ENCODE measurements around the gene POLR2H. TPM values are rescaled to one million over a fixed set of nuclear protein-coding genes. Genes with fewer than 3 reads are reported as not detected.

Gene POLR2H
- 75.3 and 82.0 TPM in 2 replicates for total RNA-seq (2013; cell fraction: nucleolus; rRNA removed)
- total RNA-seq (2014; rRNA removed) (101 and 110 TPM in 2 replicates), total RNA-seq (2014; rRNA removed; fragmentation: Illumina TruSeq; extraction: Trizol) (105 and 110 TPM in 2 replicates), total RNA-seq (2021) (74.2 and 81.1 TPM in 2 replicates), polyA plus RNA-seq (2011; rRNA removed) (295 and 342 TPM in 2 replicates), polyA plus RNA-seq (2014; fragmentation: Illumina TruSeq; extraction: Trizol) (112 and 141 TPM in 2 replicates), polyA plus RNA-seq (2014; fragmentation: Nextera tagmentation; extraction: Ambion mirVana) (100 to 1,000 TPM; 356 to 357 TPM), polyA plus RNA-seq (2014; rRNA removed) (134 and 136 TPM in 2 replicates), polyA plus RNA-seq (2016; fragmentation: Nextera tagmentation; extraction: Ambion mirVana) (100 to 1,000 TPM; 146 TPM), polyA minus RNA-seq (2011; rRNA and poly(A)+ RNA removed) (92.3 and 104 TPM in 2 replicates), Bru-seq, nascent RNA (percentile 76 among the genes with signal in this experiment), BruChase-seq, experiment 1, labeled RNA remaining after a 6-hour chase (percentile 83 among the genes with signal in this experiment), BruChase-seq, experiment 2, labeled RNA remaining after a 2-hour chase (percentile 81 among the genes with signal in this experiment)
- 51.1 TPM for polyA plus RNA-seq (2011; ENCODE audit: low read depth)
- polyA plus RNA-seq (2011; cell fraction: cytosol; rRNA removed): 190 and 323 TPM in 2 replicates
- polyA plus RNA-seq (2011; cell fraction: nucleus; rRNA removed): 183 and 205 TPM in 2 replicates
- 77.9 and 103 TPM in 2 replicates for polyA plus RNA-seq (2012)
- 37.6 and 38.4 TPM in 2 replicates for polyA minus RNA-seq (2011; cell fraction: cytosol; rRNA and poly(A)+ RNA removed)
- polyA minus RNA-seq (2011; cell fraction: nucleus; rRNA and poly(A)+ RNA removed): 34.7 and 52.0 TPM in 2 replicates
- long read RNA-seq, experiment 1, partial matches to known transcripts: 34 of 41 reads
- long read RNA-seq, experiment 1, other reads (novel, unspliced or antisense): 2 of 41 reads
- long read RNA-seq, experiment 2, transcript POLR2H-206 (5 exons, 791 nt): minor isoform, 5 of 292 reads
- long read RNA-seq, experiment 2, transcript POLR2H-202 (5 exons, 878 nt): major isoform, 40 of 292 reads
- long read RNA-seq, experiment 2, partial matches to known transcripts: 237 of 292 reads
- long read RNA-seq, experiment 2, other reads (novel, unspliced or antisense): 6 of 292 reads

DNA sequence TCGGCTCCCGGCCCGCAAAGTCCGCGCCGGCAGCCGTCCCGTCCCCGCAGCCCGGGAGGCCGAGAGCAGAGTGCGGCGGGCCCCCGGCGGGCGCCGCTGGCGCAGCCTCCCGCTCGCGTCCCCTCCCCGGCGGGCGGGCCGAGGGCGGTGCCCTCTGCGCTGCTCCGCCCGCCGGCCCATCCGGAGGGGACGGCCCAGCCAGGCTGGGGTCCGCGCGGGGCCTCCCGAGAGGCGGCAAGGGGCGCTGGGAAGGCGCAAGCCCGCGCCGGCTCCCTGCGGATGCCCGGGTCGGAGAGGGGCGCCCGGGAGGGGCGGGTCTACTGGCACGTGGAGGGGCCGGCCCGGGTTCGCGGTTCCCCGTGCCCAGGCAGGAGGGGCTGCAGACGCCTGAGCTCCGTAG lies at the start of gene POLR2H, which contains the start of gene CLCN2:
Gene POLR2H (plus strand): TSS at position 179 of the 400 bp plus-strand sequence. CDS start 1,783 bp downstream, outside the sequence.
Gene CLCN2 (minus strand): TSS at position 74 of the 400 bp plus-strand sequence. CDS start 126 bp downstream, outside the sequence.
- Histone ChIP-seq H3K4me3 (peak within 1 kb of the TSS; percentile 67), H4K20me1 (ENCODE audit: control insufficient read depth, insufficient read depth) (no peaks in the 10 kb centered on the region), H2AFZ (ENCODE audit: control insufficient read depth, low read depth, low read length) (peak within 1 kb of the TSS; percentile 75), H3K9me3 (replicated peaks; ENCODE audit: control insufficient read depth, insufficient read depth, low read length) (no peaks in the 10 kb centered on the region), H3K4me2 (ENCODE audit: control insufficient read depth, insufficient read depth) (peak within 1 kb of the TSS; percentile 93), H3K27me3 (replicated peaks in 1 of 2; ENCODE audit: control insufficient read depth in 2 of 2, insufficient read depth in 2 of 2, low read length in 1 of 2) (no peaks in the 10 kb centered on the region; a peak in 1 of 4 replicates), H3K79me2 (ENCODE audit: control insufficient read depth, insufficient read depth, low read length) (peaks cover 18% of the 10 kb centered on the region), H3K36me3 (ENCODE audit: control insufficient read depth in 2 of 2, insufficient read depth in 2 of 2, low read length in 1 of 2) (peaks cover 0 to 2% of the 10 kb centered on the region in 2 experiments; a peak in 1 of 4 replicates), H3K27ac (ENCODE audit: control insufficient read depth, insufficient read depth) (peak within 1 kb of the TSS; percentile 87), H3K4me1 (ENCODE audit: control insufficient read depth, insufficient read depth, low read length) (peaks cover 10% of the 10 kb centered on the region), H3K9ac (ENCODE audit: control insufficient read depth, insufficient read depth, low read length) (peak within 1 kb of the TSS; percentile 81)
- ChIA-PET CTCF (interaction anchor here (0.7 to 2.9 kb wide), 3 partner anchors 10 to 153 kb away, joined by 3 to 10 read pairs (median 4); no protein-coding TSS in a partner anchor), RAD21 (ENCODE audit: unreplicated experiment) (interaction anchor here (1.2 to 1.4 kb wide), 2 partner anchors 10 to 11 kb away, joined by 3 to 7 read pairs; no protein-coding TSS in a partner anchor), SMC1A (ENCODE audit: uncharacterized antibody, unreplicated experiment) (interaction anchor here (1.7 kb wide), 1 partner anchor 11 kb away, joined by 6 read pairs; no protein-coding TSS in a partner anchor), POLR2A (interaction anchor here (0.6 to 0.9 kb wide), 3 partner anchors 9 to 175 kb away, joined by 3 to 4 read pairs (median 4); no protein-coding TSS in a partner anchor)
- DNase-seq (ENCODE audit: low read depth, low spot score) (no peak), ATAC-seq (peak; percentile 65), FAIRE-seq (no peak)
- intact Hi-C loops (cut with micrococcal nuclease; ENCODE audit: unreplicated experiment) (loop anchor here (5.0 kb wide), 1 partner anchor 44 kb away; no protein-coding TSS in a partner anchor), in situ Hi-C loops (cut with MboI) (no loop called here)
- WGBS (ENCODE audit: insufficient coverage, insufficient replicate concordance, low lambda C conversion rate, missing lambda C conversion rate): 0% methylated on average over 2 of the region's 56 CpGs
- no TSS peak for BruUV-seq (replicated peaks)
- TF ChIP-seq CBX5 (IDR thresholded peaks at IDR 0.05; ENCODE audit: low read depth) (no peak), TCF12 (IDR thresholded peaks at IDR 0.05; ENCODE audit: low read depth, low read length) (no peak), FOXM1 (IDR thresholded peaks at IDR 0.05; ENCODE audit: low read depth, low read length) (no peak), EZH2 (IDR thresholded peaks at IDR 0.05; ENCODE audit: borderline replicate concordance, control insufficient read depth, low read depth, low read length) (no peak), SMAD5 (IDR thresholded peaks at IDR 0.05; ENCODE audit: low read depth) (no peak), TCF7 (IDR thresholded peaks at IDR 0.05; ENCODE audit: borderline replicate concordance) (no peak)
- TF ChIP-seq, protein P1, sequence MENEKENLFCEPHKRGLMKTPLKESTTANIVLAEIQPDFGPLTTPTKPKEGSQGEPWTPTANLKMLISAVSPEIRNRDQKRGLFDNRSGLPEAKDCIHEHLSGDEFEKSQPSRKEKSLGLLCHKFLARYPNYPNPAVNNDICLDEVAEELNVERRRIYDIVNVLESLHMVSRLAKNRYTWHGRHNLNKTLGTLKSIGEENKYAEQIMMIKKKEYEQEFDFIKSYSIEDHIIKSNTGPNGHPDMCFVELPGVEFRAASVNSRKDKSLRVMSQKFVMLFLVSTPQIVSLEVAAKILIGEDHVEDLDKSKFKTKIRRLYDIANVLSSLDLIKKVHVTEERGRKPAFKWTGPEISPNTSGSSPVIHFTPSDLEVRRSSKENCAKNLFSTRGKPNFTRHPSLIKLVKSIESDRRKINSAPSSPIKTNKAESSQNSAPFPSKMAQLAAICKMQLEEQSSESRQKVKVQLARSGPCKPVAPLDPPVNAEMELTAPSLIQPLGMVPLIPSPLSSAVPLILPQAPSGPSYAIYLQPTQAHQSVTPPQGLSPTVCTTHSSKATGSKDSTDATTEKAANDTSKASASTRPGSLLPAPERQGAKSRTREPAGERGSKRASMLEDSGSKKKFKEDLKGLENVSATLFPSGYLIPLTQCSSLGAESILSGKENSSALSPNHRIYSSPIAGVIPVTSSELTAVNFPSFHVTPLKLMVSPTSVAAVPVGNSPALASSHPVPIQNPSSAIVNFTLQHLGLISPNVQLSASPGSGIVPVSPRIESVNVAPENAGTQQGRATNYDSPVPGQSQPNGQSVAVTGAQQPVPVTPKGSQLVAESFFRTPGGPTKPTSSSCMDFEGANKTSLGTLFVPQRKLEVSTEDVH (IDR thresholded peaks at IDR 0.05; ENCODE audit: low read depth, partially characterized antibody): no peak
- TF ChIP-seq, protein P2, sequence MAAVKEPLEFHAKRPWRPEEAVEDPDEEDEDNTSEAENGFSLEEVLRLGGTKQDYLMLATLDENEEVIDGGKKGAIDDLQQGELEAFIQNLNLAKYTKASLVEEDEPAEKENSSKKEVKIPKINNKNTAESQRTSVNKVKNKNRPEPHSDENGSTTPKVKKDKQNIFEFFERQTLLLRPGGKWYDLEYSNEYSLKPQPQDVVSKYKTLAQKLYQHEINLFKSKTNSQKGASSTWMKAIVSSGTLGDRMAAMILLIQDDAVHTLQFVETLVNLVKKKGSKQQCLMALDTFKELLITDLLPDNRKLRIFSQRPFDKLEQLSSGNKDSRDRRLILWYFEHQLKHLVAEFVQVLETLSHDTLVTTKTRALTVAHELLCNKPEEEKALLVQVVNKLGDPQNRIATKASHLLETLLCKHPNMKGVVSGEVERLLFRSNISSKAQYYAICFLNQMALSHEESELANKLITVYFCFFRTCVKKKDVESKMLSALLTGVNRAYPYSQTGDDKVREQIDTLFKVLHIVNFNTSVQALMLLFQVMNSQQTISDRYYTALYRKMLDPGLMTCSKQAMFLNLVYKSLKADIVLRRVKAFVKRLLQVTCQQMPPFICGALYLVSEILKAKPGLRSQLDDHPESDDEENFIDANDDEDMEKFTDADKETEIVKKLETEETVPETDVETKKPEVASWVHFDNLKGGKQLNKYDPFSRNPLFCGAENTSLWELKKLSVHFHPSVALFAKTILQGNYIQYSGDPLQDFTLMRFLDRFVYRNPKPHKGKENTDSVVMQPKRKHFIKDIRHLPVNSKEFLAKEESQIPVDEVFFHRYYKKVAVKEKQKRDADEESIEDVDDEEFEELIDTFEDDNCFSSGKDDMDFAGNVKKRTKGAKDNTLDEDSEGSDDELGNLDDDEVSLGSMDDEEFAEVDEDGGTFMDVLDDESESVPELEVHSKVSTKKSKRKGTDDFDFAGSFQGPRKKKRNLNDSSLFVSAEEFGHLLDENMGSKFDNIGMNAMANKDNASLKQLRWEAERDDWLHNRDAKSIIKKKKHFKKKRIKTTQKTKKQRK (IDR thresholded peaks at IDR 0.05; ENCODE audit: low read depth, low read length): no peak
- TF ChIP-seq, protein P3, sequence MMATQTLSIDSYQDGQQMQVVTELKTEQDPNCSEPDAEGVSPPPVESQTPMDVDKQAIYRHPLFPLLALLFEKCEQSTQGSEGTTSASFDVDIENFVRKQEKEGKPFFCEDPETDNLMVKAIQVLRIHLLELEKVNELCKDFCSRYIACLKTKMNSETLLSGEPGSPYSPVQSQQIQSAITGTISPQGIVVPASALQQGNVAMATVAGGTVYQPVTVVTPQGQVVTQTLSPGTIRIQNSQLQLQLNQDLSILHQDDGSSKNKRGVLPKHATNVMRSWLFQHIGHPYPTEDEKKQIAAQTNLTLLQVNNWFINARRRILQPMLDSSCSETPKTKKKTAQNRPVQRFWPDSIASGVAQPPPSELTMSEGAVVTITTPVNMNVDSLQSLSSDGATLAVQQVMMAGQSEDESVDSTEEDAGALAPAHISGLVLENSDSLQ (IDR thresholded peaks at IDR 0.05): no peak
- TF ChIP-seq, protein P4, sequence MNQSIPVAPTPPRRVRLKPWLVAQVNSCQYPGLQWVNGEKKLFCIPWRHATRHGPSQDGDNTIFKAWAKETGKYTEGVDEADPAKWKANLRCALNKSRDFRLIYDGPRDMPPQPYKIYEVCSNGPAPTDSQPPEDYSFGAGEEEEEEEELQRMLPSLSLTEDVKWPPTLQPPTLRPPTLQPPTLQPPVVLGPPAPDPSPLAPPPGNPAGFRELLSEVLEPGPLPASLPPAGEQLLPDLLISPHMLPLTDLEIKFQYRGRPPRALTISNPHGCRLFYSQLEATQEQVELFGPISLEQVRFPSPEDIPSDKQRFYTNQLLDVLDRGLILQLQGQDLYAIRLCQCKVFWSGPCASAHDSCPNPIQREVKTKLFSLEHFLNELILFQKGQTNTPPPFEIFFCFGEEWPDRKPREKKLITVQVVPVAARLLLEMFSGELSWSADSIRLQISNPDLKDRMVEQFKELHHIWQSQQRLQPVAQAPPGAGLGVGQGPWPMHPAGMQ (IDR thresholded peaks at IDR 0.05; ENCODE audit: borderline replicate concordance): no peak

All from GM12878 (cell line).